Lower lobe of right lung (tissue), 2 donors: Measurements from ENCODE around the gene PI4K2A. TPM values are rescaled to one million over a fixed set of nuclear protein-coding genes. Genes with fewer than 3 reads are reported as not detected.
A peak's percentile ranks its signal among the peaks of the same experiment; 100 is the strongest.

ENCODE experiments used
- ATAC-seq, 2 donors: fragments of 200-7000 bp; cut with Tn5 transposase; one replicate each; pipeline ENCODE4 v1.9.1; 2020 to 2022; ENCODE audit warnings: mild to moderate bottlenecking in 2 of 2, moderate library complexity in 2 of 2
- DNase-seq: peaks from one replicate; pipeline ENCODE4 v3.0.0-alpha.2; 2020
- H3K27ac ChIP-seq: fragments of 200-600 bp; one replicate; pipeline ENCODE4 v1.8.0; 2022
- H3K27me3 ChIP-seq: fragments of 200-600 bp; one replicate; pipeline ENCODE4 v1.8.0; 2022; ENCODE audit warnings: low read depth
- H3K36me3 ChIP-seq: fragments of 200-600 bp; one replicate; pipeline ENCODE4 v1.8.0; 2022; ENCODE audit warnings: mild to moderate bottlenecking
- H3K4me1 ChIP-seq: fragments of 200-600 bp; one replicate; pipeline ENCODE4 v1.8.0; 2022
- H3K4me3 ChIP-seq: fragments of 200-600 bp; one replicate; pipeline ENCODE4 v1.8.0; 2022; ENCODE audit warnings: mild to moderate bottlenecking
- H3K9me3 ChIP-seq: fragments of 200-600 bp; one replicate; pipeline ENCODE4 v1.8.0; 2022
- CTCF ChIP-seq: fragments of 200-600 bp; IDR thresholded peaks from one replicate; pipeline ENCODE4 v1.8.0; 2022; ENCODE audit warnings: antibody characterized with exemption, mild to moderate bottlenecking
- intact Hi-C: fragments of 100-400 bp; cut with DNase I; formaldehyde crosslinking; loops from one replicate; pipeline ENCODE4 v1.11.0; 2022
- total RNA-seq: library from RNA; stranded (reverse); fragmentation: NEBNext Ultra II Directional; extraction: Animal tissue kit (Norgen Biotek cat#: 25700); gene quantifications from one replicate; pipeline ENCODE4 v1.2.1, GENCODE V29; 2021
- donor health status: DM: no; HTN: yes; CAD: no; lungs with severe emphysema.

The PI4K2A gene
- total RNA-seq, 1 donor from 2014 or later, result 29.7 TPM

DNA sequence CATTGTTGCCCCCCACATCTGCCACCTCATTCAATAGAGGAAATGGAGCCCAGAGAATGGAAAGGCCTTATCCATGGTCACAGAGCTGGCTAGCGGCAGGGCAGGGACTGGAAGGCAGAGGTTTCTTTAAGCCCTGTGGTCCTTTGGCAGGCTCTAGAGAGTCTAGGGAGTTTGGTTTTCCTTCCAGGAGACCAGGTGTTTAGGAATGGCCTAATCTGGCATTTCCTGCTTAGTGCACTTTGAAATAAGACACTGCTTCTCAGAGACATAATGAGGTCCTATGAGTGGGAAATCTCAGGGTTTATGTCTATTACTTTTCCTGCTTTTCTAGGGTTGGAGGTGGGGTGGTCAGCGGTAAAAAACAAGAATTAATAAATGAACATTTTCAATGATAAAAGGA is 79.1 kb downstream of the PI4K2A start:
- Histone ChIP-seq H3K36me3 (peaks cover 17% of the 10 kb centered on the region), H3K27ac (no peak overlapping the region), H3K4me3 (no peak overlapping the region), H3K27me3 (no peaks in the 10 kb centered on the region), H3K4me1 (peaks cover 45% of the 10 kb centered on the region), H3K9me3 (no peaks in the 10 kb centered on the region)
- ATAC-seq (no peak), DNase-seq (no peak)
- intact Hi-C loops, result no loop called here
- TF ChIP-seq CTCF, result no peak

GRCh38 chr10:97721871-97722780 is 81.7 kb downstream of the PI4K2A start:
- no peak for TF ChIP-seq CTCF
- peaks cover 23% of the 10 kb centered on the region for H3K4me1 ChIP-seq
- H3K9me3 ChIP-seq, result no peaks in the 10 kb centered on the region
- no peak for ATAC-seq
- peaks cover 12% of the 10 kb centered on the region for H3K36me3 ChIP-seq
- intact Hi-C loops, result no loop called here
- no peaks in the 10 kb centered on the region for H3K27me3 ChIP-seq
- no peak overlapping the region for H3K4me3 ChIP-seq
- DNase-seq, result no peak
- H3K27ac ChIP-seq, result no peak overlapping the region

- H3K36me3 ChIP-seq, result peaks cover 6% of the 10 kb centered on the region
Measured at GRCh38 chr10:97723001-97723400, 82.5 kb downstream of the PI4K2A start.

GRCh38 chr10:97724341-97724941 is 84.0 kb downstream of the PI4K2A start:
- no peak overlapping the region for H3K27ac ChIP-seq
- H3K36me3 ChIP-seq, result peaks cover 6% of the 10 kb centered on the region
- no peaks in the 10 kb centered on the region for H3K9me3 ChIP-seq
- DNase-seq (no peak), ATAC-seq (peak; percentile 39 to 45)
- no peak for TF ChIP-seq CTCF
- intact Hi-C loops, result no loop called here
- H3K4me3 ChIP-seq, result no peak overlapping the region
- no peaks in the 10 kb centered on the region for H3K27me3 ChIP-seq
- H3K4me1 ChIP-seq, result no peaks in the 10 kb centered on the region

More at GRCh38 chr10:97723001-97723400, 82.5 kb downstream of the PI4K2A start:
- TF ChIP-seq CTCF, result no peak
- no peaks in the 10 kb centered on the region for H3K27me3 ChIP-seq
- intact Hi-C loops, result no loop called here
- no peaks in the 10 kb centered on the region for H3K9me3 ChIP-seq
- H3K27ac ChIP-seq, result no peak overlapping the region
- ATAC-seq, result no peak
- peaks cover 14% of the 10 kb centered on the region for H3K4me1 ChIP-seq
- no peak overlapping the region for H3K4me3 ChIP-seq
- DNase-seq, result no peak

Other genes with a start within 250 kb of the PI4K2A start
- 24.0 TPM for gene RRP12, start 239.3 kb upstream of the PI4K2A start, total RNA-seq
- 133 TPM for gene PGAM1, start 214.5 kb upstream of the PI4K2A start, total RNA-seq
- gene EXOSC1, start 194.7 kb upstream of the PI4K2A start, total RNA-seq, result 31.0 TPM
- 56.5 TPM for gene ZDHHC16, start 194.5 kb upstream of the PI4K2A start, total RNA-seq
- gene MMS19, start 142.2 kb upstream of the PI4K2A start, total RNA-seq, result 65.5 TPM
- 37.7 TPM for gene UBTD1, start 141.7 kb upstream of the PI4K2A start, total RNA-seq
- 0.35 TPM for gene ANKRD2, start 67.9 kb upstream of the PI4K2A start, total RNA-seq
- gene HOGA1, start 56.3 kb upstream of the PI4K2A start, total RNA-seq, result 1.1 TPM
- not detected for gene C10orf62, start 51.0 kb upstream of the PI4K2A start, total RNA-seq
- 5.4 TPM for gene MORN4, start 7.2 kb upstream of the PI4K2A start, total RNA-seq
- gene AVPI1, start 46.6 kb downstream of the PI4K2A start, total RNA-seq, result 22.6 TPM
- 36.5 TPM for gene MARVELD1, start 73.1 kb downstream of the PI4K2A start, total RNA-seq
- 28.3 TPM for gene ZFYVE27, start 96.5 kb downstream of the PI4K2A start, total RNA-seq
- 0.27 TPM for gene SFRP5, start 131.3 kb downstream of the PI4K2A start, total RNA-seq
- gene GOLGA7B, start 209.2 kb downstream of the PI4K2A start, total RNA-seq, result 1.0 TPM